HEK293 (cell line): ENCODE results near the gene TM4SF1.

ENCODE experiments used
- OVOL3 ChIP-seq: fragments of 450-650 bp; formaldehyde crosslinking; IDR thresholded peaks from 2 replicates; pipeline ENCODE4 v1.5.1; 2016; ENCODE audit warnings: missing biosample characterization, missing genetic modification characterization
- ZNF24 ChIP-seq: fragments of 450-650 bp; formaldehyde crosslinking; IDR thresholded peaks from 2 replicates; pipeline ENCODE4 v1.5.1; 2016; ENCODE audit warnings: missing biosample characterization, missing genetic modification characterization
- TF ChIP-seq, protein P1 (sequence below): fragments of 450-650 bp; formaldehyde crosslinking; IDR thresholded peaks from 2 replicates; pipeline ENCODE4 v1.5.1; 2016; ENCODE audit warnings: missing biosample characterization, missing genetic modification characterization
- TF ChIP-seq, protein P2 (sequence below): fragments of 450-650 bp; formaldehyde crosslinking; conservative IDR thresholded peaks from 2 replicates; pipeline ENCODE4 v1.5.1; 2016; ENCODE audit warnings: low read depth, missing biosample characterization, missing genetic modification characterization
- TF ChIP-seq, protein P3 (sequence below): fragments of 450-650 bp; formaldehyde crosslinking; IDR thresholded peaks from 2 replicates; pipeline ENCODE4 v1.5.1; 2016; ENCODE audit warnings: missing biosample characterization, missing genetic modification characterization

DNA sequence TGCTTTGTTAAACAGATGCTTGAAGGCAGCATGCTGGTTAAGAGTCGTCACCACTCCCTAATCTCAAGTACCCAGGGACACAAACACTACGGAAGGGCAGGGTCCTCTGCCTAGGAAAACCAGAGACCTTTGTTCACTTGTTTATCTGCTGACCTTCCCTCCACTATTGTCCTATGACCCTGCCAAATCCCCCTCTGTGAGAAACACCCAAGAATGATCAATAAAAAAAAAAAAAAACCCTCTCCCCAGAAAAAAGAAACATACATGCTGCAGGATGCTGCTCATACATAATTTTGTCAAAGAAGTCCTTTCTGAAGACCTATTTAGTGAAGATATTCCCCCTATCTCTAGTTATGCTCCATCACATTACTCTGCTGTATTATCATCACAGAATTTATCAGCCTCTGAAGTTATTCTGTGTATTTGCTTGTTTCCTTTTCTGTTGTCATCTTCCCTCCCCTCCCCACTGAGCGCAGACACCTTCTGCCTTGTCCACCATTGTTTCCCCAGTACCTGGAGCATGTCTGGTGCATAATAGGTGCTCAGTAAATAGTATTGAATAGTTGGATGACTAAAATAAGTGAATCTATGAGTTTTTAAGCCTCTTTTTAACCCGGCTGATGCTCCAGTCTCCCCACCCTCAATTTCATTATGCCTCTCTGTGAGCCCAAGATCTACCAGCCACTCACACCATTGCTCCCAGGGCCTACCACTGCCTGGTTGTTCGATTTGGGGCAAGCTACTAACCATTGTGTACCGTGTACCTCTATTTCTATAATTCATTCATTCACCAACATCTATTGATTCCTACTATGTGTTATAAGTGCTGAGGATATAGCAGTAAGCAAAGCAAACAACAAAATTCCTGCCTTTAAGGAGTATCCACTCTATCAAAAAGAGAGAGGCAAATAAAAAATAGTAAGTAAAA is 4.0 kb upstream of the TM4SF1 start:
- TF ChIP-seq, protein P1, sequence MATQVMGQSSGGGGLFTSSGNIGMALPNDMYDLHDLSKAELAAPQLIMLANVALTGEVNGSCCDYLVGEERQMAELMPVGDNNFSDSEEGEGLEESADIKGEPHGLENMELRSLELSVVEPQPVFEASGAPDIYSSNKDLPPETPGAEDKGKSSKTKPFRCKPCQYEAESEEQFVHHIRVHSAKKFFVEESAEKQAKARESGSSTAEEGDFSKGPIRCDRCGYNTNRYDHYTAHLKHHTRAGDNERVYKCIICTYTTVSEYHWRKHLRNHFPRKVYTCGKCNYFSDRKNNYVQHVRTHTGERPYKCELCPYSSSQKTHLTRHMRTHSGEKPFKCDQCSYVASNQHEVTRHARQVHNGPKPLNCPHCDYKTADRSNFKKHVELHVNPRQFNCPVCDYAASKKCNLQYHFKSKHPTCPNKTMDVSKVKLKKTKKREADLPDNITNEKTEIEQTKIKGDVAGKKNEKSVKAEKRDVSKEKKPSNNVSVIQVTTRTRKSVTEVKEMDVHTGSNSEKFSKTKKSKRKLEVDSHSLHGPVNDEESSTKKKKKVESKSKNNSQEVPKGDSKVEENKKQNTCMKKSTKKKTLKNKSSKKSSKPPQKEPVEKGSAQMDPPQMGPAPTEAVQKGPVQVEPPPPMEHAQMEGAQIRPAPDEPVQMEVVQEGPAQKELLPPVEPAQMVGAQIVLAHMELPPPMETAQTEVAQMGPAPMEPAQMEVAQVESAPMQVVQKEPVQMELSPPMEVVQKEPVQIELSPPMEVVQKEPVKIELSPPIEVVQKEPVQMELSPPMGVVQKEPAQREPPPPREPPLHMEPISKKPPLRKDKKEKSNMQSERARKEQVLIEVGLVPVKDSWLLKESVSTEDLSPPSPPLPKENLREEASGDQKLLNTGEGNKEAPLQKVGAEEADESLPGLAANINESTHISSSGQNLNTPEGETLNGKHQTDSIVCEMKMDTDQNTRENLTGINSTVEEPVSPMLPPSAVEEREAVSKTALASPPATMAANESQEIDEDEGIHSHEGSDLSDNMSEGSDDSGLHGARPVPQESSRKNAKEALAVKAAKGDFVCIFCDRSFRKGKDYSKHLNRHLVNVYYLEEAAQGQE (tag by site-specific recombination), result no peak
- no peak for TF ChIP-seq OVOL3
- TF ChIP-seq, protein P2, sequence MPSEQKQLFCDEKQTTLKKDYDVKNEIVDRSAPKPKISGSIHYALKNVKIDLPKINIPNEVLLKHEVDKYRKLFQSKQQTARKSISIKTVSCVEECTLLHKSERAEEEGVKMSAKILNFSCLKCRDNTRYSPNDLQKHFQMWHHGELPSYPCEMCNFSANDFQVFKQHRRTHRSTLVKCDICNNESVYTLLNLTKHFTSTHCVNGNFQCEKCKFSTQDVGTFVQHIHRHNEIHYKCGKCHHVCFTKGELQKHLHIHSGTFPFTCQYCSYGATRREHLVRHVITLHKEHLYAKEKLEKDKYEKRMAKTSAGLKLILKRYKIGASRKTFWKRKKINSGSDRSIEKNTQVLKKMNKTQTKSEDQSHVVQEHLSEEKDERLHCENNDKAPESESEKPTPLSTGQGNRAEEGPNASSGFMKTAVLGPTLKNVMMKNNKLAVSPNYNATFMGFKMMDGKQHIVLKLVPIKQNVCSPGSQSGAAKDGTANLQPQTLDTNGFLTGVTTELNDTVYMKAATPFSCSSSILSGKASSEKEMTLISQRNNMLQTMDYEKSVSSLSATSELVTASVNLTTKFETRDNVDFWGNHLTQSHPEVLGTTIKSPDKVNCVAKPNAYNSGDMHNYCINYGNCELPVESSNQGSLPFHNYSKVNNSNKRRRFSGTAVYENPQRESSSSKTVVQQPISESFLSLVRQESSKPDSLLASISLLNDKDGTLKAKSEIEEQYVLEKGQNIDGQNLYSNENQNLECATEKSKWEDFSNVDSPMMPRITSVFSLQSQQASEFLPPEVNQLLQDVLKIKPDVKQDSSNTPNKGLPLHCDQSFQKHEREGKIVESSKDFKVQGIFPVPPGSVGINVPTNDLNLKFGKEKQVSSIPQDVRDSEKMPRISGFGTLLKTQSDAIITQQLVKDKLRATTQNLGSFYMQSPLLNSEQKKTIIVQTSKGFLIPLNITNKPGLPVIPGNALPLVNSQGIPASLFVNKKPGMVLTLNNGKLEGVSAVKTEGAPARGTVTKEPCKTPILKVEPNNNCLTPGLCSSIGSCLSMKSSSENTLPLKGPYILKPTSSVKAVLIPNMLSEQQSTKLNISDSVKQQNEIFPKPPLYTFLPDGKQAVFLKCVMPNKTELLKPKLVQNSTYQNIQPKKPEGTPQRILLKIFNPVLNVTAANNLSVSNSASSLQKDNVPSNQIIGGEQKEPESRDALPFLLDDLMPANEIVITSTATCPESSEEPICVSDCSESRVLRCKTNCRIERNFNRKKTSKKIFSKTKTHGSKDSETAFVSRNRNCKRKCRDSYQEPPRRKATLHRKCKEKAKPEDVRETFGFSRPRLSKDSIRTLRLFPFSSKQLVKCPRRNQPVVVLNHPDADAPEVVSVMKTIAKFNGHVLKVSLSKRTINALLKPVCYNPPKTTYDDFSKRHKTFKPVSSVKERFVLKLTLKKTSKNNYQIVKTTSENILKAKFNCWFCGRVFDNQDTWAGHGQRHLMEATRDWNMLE (tag by site-specific recombination), result no peak
- TF ChIP-seq ZNF24 (tag by site-specific recombination), result no peak
- TF ChIP-seq, protein P3, sequence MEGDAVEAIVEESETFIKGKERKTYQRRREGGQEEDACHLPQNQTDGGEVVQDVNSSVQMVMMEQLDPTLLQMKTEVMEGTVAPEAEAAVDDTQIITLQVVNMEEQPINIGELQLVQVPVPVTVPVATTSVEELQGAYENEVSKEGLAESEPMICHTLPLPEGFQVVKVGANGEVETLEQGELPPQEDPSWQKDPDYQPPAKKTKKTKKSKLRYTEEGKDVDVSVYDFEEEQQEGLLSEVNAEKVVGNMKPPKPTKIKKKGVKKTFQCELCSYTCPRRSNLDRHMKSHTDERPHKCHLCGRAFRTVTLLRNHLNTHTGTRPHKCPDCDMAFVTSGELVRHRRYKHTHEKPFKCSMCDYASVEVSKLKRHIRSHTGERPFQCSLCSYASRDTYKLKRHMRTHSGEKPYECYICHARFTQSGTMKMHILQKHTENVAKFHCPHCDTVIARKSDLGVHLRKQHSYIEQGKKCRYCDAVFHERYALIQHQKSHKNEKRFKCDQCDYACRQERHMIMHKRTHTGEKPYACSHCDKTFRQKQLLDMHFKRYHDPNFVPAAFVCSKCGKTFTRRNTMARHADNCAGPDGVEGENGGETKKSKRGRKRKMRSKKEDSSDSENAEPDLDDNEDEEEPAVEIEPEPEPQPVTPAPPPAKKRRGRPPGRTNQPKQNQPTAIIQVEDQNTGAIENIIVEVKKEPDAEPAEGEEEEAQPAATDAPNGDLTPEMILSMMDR, result no peak
